Fibroblast of lung (primary cell): ENCODE data around the gene STX12. TPM values are rescaled to one million over a fixed set of nuclear protein-coding genes. Genes with fewer than 3 reads are reported as not detected.

Experiments
- DNase-seq, 2 donors: peaks; one replicate each; pipeline versions ENCODE4 v3.0.0 to v3.0.0-alpha.2; 2010; ENCODE audit warnings: low read depth in 2 of 2
- H2AFZ ChIP-seq: 2 replicates; pipeline ENCODE4 v1.5.1; 2012; ENCODE audit warnings: low read length, control low read depth, inconsistent platforms
- H3K27ac ChIP-seq: 2 replicates; pipeline ENCODE4 v1.5.1; 2011; ENCODE audit warnings: low read length, control low read depth; ENCODE audit not compliant: insufficient read depth
- H3K27me3 ChIP-seq: 2 replicates; pipeline ENCODE4 v1.5.1; 2011; ENCODE audit warnings: mild to moderate bottlenecking, low read length; ENCODE audit not compliant: control insufficient read depth, insufficient read depth
- H3K36me3 ChIP-seq: 2 replicates; pipeline ENCODE4 v1.5.1; 2011; ENCODE audit warnings: low read length; ENCODE audit not compliant: control insufficient read depth, insufficient read depth
- H3K4me1 ChIP-seq: 2 replicates; pipeline ENCODE4 v1.5.1; 2011; ENCODE audit warnings: low read length; ENCODE audit not compliant: control insufficient read depth, insufficient read depth; ENCODE audit errors: extremely low read depth
- H3K4me2 ChIP-seq: 2 replicates; pipeline ENCODE4 v1.5.1; 2011; ENCODE audit warnings: low read length, control low read depth; ENCODE audit not compliant: insufficient read depth; ENCODE audit errors: extremely low read depth
- H3K4me3 ChIP-seq, 4 experiments: fragments of 200-600 bp in 1 of 4; sonication (generic) in 1 of 4; replicated peaks in 1 of 4; 2 replicates each; pipeline ENCODE4 v1.5.1; 2011 to 2016; ENCODE audit warnings: low read length in 4 of 4, low read depth in 3 of 4, mild to moderate bottlenecking in 3 of 4, control low read depth in 2 of 4, inconsistent platforms in 1 of 4, mixed read lengths in 1 of 4; ENCODE audit not compliant: insufficient read depth in 1 of 4; ENCODE audit errors: control extremely low read depth in 1 of 4
- H3K79me2 ChIP-seq: 2 replicates; pipeline ENCODE4 v1.5.1; 2012; ENCODE audit warnings: mild to moderate bottlenecking, low read length, inconsistent platforms; ENCODE audit not compliant: control insufficient read depth, insufficient read depth
- H3K9ac ChIP-seq: 2 replicates; pipeline ENCODE4 v1.5.1; 2011; ENCODE audit warnings: mild to moderate bottlenecking, low read length, control low read depth; ENCODE audit not compliant: insufficient read depth
- H3K9me3 ChIP-seq: 2 replicates; pipeline ENCODE4 v1.5.1; 2012; ENCODE audit warnings: low read depth, low read length; ENCODE audit not compliant: control insufficient read depth, insufficient read depth
- H4K20me1 ChIP-seq: 2 replicates; pipeline ENCODE4 v1.5.1; 2011; ENCODE audit warnings: low read length; ENCODE audit not compliant: control insufficient read depth, insufficient read depth; ENCODE audit errors: extremely low read depth
- EZH2 ChIP-seq: IDR thresholded peaks from 2 replicates; pipeline ENCODE4 v1.5.1; 2012; ENCODE audit warnings: low read length, control low read depth, mild to moderate bottlenecking; ENCODE audit errors: missing control alignments
- polyA plus RNA-seq, 2 donors: library from polyadenylated mRNA; depleted of rRNA in 1 of 2; stranded (reverse) in 1 of 2; unstranded in 1 of 2; fragments of >200 nt; gene quantifications; 2 replicates each; pipeline ENCODE4 v1.2.1, GENCODE V29; 2011 to 2012; ENCODE audit warnings: missing spikeins in 1 of 2
- total RNA-seq: library from RNA; depleted of rRNA; stranded (reverse); fragments of >200 nt; gene quantifications from 2 replicates; pipeline ENCODE4 v1.2.1, GENCODE V29; 2014
- TF ChIP-seq, protein P1 (sequence below), 2 donors: IDR thresholded peaks in 1 of 2; conservative IDR thresholded peaks in 1 of 2; 1 replicate in 1 of 2; 2 replicates in 1 of 2; pipeline ENCODE4 v1.5.1; 2011 to 2012; ENCODE audit warnings: low read length in 2 of 2, control low read depth in 1 of 2, inconsistent platforms in 1 of 2, low read depth in 1 of 2, mild to moderate bottlenecking in 1 of 2

Gene STX12
- total and polyA plus RNA-seq, 2 donors (not counting 1 experiment from before 2014, with no cell fraction given): 60.8 to 76.7 TPM

DNA sequence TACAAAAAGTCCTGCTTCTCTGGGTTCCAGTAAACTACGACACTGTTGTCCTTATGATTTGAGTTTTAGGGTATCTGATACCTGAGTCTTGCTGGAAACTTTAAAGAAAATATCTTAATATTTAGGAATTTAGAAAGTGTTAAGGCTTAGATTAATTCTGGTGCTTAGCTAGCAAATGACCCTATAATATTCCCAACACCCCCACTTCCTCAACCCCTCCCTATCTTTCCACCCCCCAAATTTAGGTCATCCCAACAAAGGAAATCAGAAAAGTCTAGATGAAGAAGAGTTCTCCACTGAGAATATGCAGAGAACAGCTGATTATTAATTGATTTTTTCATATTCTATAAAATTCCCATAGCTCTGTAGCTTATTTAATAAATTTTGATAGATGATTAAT, 11.7 kb downstream of the STX12 start:
- TF ChIP-seq, protein P1, sequence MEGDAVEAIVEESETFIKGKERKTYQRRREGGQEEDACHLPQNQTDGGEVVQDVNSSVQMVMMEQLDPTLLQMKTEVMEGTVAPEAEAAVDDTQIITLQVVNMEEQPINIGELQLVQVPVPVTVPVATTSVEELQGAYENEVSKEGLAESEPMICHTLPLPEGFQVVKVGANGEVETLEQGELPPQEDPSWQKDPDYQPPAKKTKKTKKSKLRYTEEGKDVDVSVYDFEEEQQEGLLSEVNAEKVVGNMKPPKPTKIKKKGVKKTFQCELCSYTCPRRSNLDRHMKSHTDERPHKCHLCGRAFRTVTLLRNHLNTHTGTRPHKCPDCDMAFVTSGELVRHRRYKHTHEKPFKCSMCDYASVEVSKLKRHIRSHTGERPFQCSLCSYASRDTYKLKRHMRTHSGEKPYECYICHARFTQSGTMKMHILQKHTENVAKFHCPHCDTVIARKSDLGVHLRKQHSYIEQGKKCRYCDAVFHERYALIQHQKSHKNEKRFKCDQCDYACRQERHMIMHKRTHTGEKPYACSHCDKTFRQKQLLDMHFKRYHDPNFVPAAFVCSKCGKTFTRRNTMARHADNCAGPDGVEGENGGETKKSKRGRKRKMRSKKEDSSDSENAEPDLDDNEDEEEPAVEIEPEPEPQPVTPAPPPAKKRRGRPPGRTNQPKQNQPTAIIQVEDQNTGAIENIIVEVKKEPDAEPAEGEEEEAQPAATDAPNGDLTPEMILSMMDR (conservative IDR thresholded peaks at IDR 0.05 in 1 of 2, IDR thresholded peaks at IDR 0.05 in 1 of 2; ENCODE audit: low read depth in 1 of 2, low read length in 2 of 2): no peak
- TF ChIP-seq EZH2: no peak

DNA sequence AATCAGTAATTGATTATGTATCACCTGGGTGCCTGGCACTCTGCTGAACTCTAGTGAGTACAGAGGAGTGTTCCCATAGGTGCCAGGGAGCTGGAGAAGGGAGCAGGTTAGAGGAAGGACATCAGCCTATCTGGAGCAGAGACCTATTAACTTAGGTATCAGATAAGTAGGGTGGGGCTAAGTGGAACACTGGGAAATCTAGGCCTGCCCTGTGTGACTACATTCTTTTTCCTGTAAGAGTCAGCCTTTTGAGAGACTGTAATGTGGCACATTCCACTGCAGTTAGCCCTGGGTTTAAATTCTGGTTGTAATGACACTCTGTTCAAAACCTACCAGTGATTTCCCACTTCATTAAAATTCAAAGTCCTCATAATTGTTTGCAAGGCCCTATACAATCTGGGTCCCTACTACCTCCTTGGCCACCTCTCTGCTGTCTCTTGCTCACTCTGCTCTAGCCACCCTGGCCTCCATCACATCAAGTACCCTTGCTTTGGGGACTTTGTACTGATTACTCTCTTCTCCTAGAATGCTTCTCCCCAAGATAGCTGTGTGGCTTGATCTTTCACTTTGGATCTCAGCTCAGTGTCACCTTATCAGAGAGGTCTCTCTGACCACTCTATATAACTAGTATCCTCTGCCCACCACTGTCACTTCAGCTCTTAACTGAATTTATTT, 12.9 kb downstream of the STX12 start:
- H2AFZ ChIP-seq: no peak overlapping the region
- no peaks in the 10 kb centered on the region for H3K4me1 ChIP-seq
- peak in 1 of 2 donors; percentile 52 for DNase-seq
- H4K20me1 ChIP-seq: no peaks in the 10 kb centered on the region
- no peak overlapping the region for H3K27ac ChIP-seq
- TF ChIP-seq, protein P1 (conservative IDR thresholded peaks at IDR 0.05 in 1 of 2, IDR thresholded peaks at IDR 0.05 in 1 of 2; ENCODE audit: low read depth in 1 of 2, low read length in 2 of 2): no peak
- TF ChIP-seq EZH2: no peak
- H3K9me3 ChIP-seq: no peaks in the 10 kb centered on the region
- no peaks in the 10 kb centered on the region for H3K27me3 ChIP-seq
- no peaks in the 10 kb centered on the region for H3K36me3 ChIP-seq
- no peak overlapping the region for H3K4me2 ChIP-seq
- no peak overlapping the region for H3K9ac ChIP-seq
- H3K4me3 ChIP-seq: no peak overlapping the region
- peaks cover 30% of the 10 kb centered on the region for H3K79me2 ChIP-seq

More for the DNA sequence above, 11.7 kb downstream of the STX12 start:
- H3K27me3 ChIP-seq: no peaks in the 10 kb centered on the region
- no peak overlapping the region for H3K4me2 ChIP-seq
- H3K4me3 ChIP-seq: no peak overlapping the region
- no peak overlapping the region for H3K27ac ChIP-seq
- H3K79me2 ChIP-seq: peaks cover 34% of the 10 kb centered on the region
- H2AFZ ChIP-seq: no peak overlapping the region
- no peaks in the 10 kb centered on the region for H4K20me1 ChIP-seq
- no peak overlapping the region for H3K9ac ChIP-seq
- no peaks in the 10 kb centered on the region for H3K4me1 ChIP-seq
- H3K9me3 ChIP-seq: no peaks in the 10 kb centered on the region
- no peaks in the 10 kb centered on the region for H3K36me3 ChIP-seq
- DNase-seq: no peak

DNA sequence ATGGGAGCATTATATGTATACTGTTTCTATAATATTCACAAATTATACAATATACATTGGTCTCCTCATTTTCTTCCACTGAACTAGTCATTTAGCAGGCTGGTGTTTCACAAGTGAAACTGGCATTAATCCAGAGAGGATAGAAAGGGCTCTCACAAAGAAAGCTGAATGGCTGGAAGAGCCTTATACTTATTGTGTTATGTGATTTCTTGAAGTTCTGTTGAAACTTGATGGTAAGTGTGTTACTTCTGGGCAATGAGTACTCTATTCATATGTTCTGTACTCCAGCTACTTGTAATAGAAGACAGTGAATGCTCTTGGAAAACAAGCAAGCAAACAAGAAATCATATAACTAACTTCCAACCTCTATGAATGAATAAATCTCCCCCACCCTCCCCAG, 14.9 kb downstream of the STX12 start:
- Histone ChIP-seq H3K79me2 (peaks cover 23% of the 10 kb centered on the region), H3K4me1 (no peaks in the 10 kb centered on the region), H3K4me3 (no peak overlapping the region), H4K20me1 (no peaks in the 10 kb centered on the region), H2AFZ (no peak overlapping the region), H3K4me2 (no peak overlapping the region), H3K9me3 (no peaks in the 10 kb centered on the region), H3K27ac (no peak overlapping the region), H3K9ac (no peak overlapping the region), H3K36me3 (peaks cover under 1% of the 10 kb centered on the region), H3K27me3 (no peaks in the 10 kb centered on the region)
- no peak for TF ChIP-seq EZH2
- peak; percentile 28 to 74 for DNase-seq
